ENCODE measurements around the gene SLCO2B1. TPM values are rescaled to one million over a fixed set of nuclear protein-coding genes. Genes with fewer than 3 reads are reported as not detected.

The SLCO2B1 gene
- total RNA-seq, 1 experiment from 2014 or later: not detected

- Histone ChIP-seq H3K4ac (ENCODE audit: low read depth, low read length) (no peak overlapping the region), H3K79me1 (ENCODE audit: insufficient read depth, low read depth, low read length, poor library complexity, severe bottlenecking) (no peaks in the 10 kb centered on the region), H2AK5ac (ENCODE audit: insufficient read length, low read length) (no peak overlapping the region), H4K5ac (ENCODE audit: insufficient read length, low read depth, low read length) (no peak overlapping the region), H3K79me2 (ENCODE audit: insufficient read depth, low read length) (no peaks in the 10 kb centered on the region), H3T11ph (ENCODE audit: low read length) (no peak overlapping the region), H2BK15ac (ENCODE audit: low read depth, low read length) (no peak overlapping the region), H3K27me3 (ENCODE audit: insufficient read depth, low read length) (no peaks in the 10 kb centered on the region), H3K27ac (ENCODE audit: insufficient read length, low read depth, low read length) (no peak overlapping the region), H4K91ac (ENCODE audit: insufficient read length, low read depth, low read length) (no peak overlapping the region), H4K8ac (replicated peaks; ENCODE audit: insufficient read length, low read depth, low read length) (no peak overlapping the region), H4K20me1 (ENCODE audit: control insufficient read depth, insufficient read depth, insufficient read length) (no peaks in the 10 kb centered on the region), H2BK20ac (ENCODE audit: low read depth, low read length, poor library complexity, severe bottlenecking) (no peak overlapping the region), H3K14ac (ENCODE audit: insufficient read depth, low read length) (no peak overlapping the region), H3K9ac (ENCODE audit: extremely low read depth, insufficient read length, low read length) (no peak overlapping the region), H3K4me2 (ENCODE audit: insufficient read depth, insufficient read length, low read length) (no peak overlapping the region), H3K23me2 (ENCODE audit: insufficient read length, low read depth, low read length, poor library complexity, severe bottlenecking) (no peaks in the 10 kb centered on the region), H3K18ac (ENCODE audit: insufficient read length, low read depth, low read length) (no peak overlapping the region), H2BK120ac (ENCODE audit: low read depth, low read length, poor library complexity, severe bottlenecking) (no peak overlapping the region), H3K56ac (ENCODE audit: insufficient read length, low read depth, low read length) (no peak overlapping the region), H2AFZ (ENCODE audit: low read length) (no peak overlapping the region), H3K23ac (ENCODE audit: insufficient read length, low read depth, low read length) (no peak overlapping the region), H2BK12ac (ENCODE audit: insufficient read length, low read depth, low read length) (no peak overlapping the region), H3K9me3 (ENCODE audit: control insufficient read depth, low read depth, low read length) (no peaks in the 10 kb centered on the region), H2BK5ac (ENCODE audit: insufficient read length, low read length) (no peak overlapping the region), H3K4me1 (ENCODE audit: insufficient read depth, low read length) (peaks cover 6% of the 10 kb centered on the region; the same call in 1 of the 2 replicates)
- TF ChIP-seq CTCF (conservative IDR thresholded peaks at IDR 0.05): no peak
- H3K27me3 Mint-ChIP-seq (ENCODE audit: low read depth): peaks cover 3% of the 10 kb centered on the region
- H3K27ac Mint-ChIP-seq: no peak overlapping the region
- no CpG with 5 or more reads among the region's 10 CpGs for WGBS (ENCODE audit: extremely low coverage, insufficient read length, low lambda C conversion rate)
- peaks cover 25 to 28% of the 10 kb centered on the region in 2 experiments for H3K4me1 Mint-ChIP-seq
- H3K9me3 Mint-ChIP-seq: no peaks in the 10 kb centered on the region
- no peak for DNase-seq
- H3K36me3 Mint-ChIP-seq (ENCODE audit: insufficient read depth in 1 of 3, low read depth in 3 of 3): no peaks in the 10 kb centered on the region; a peak in 1 of 7 replicates
- no peak overlapping the region for H3K4me3 Mint-ChIP-seq
Measured at GRCh38 chr11:75204012-75204674, 53.2 kb downstream of the SLCO2B1 start.

All from H9 (cell line).